Tibial nerve (tissue), 3 donors: ENCODE measurements around the gene PTPA.

ENCODE experiments used
- CTCF ChIP-seq, 5 experiments: fragments of 200-600 bp in 3 of 5; fragments of 450-650 bp in 2 of 5; sonication (generic) in 3 of 5; IDR thresholded peaks; one replicate each; pipeline ENCODE4 v1.5.1; 2016 to 2019; ENCODE audit warnings: antibody characterized with exemption in 5 of 5, mild to moderate bottlenecking in 3 of 5, moderate library complexity in 2 of 5
- POLR2A ChIP-seq, 2 donors: fragments of 450-650 bp; IDR thresholded peaks; one replicate each; pipeline ENCODE4 v1.6.1; 2017; ENCODE audit warnings: antibody characterized with exemption in 2 of 2, mild to moderate bottlenecking in 2 of 2, moderate library complexity in 2 of 2

DNA sequence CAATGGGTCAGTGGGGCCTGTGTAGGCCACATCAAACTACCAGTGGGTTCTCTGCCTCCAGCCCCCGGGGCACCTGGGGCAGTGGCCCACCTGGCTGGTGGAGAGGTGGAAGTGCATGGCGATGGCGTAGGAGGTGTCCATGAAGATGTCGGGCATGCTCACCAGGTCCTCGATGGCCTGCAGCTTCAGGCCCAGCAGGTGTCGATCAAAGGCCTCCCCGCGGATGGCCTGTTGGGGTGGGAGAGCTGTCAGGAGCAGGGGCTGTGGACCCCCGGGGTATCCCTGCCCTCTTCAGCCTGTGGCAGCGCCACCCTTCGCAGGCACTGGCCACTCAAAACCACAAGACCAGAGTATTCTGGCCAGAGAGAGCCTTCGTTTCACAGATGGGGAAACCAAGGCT is 15.3 kb upstream of the PTPA start:
- TF ChIP-seq CTCF (IDR thresholded peaks at IDR 0.05) (no peak), POLR2A (IDR thresholded peaks at IDR 0.05) (no peak)
